ENCODE results near the gene FAM193B.

- TF ChIP-seq POLR2A (IDR thresholded peaks at IDR 0.05; ENCODE audit: low read depth, low read length) (no peak), TAF1 (IDR thresholded peaks at IDR 0.05; ENCODE audit: low read depth, low read length) (no peak), POLR2AphosphoS5 (IDR thresholded peaks at IDR 0.05; ENCODE audit: low read depth, low read length) (no peak), PAX5 (IDR thresholded peaks at IDR 0.05; ENCODE audit: insufficient read depth, low read length, severe bottlenecking) (no peak), SPI1 (IDR thresholded peaks at IDR 0.05; ENCODE audit: low read depth, low read length) (no peak), POU2F2 (IDR thresholded peaks at IDR 0.05; ENCODE audit: low read depth, low read length) (no peak)
Observed at GRCh38 chr5:177591690-177592009, 37.3 kb upstream of the FAM193B start.

All from GM12891 (cell line).